ENCODE results near the gene GLB1L2.

Gene GLB1L2

DNA sequence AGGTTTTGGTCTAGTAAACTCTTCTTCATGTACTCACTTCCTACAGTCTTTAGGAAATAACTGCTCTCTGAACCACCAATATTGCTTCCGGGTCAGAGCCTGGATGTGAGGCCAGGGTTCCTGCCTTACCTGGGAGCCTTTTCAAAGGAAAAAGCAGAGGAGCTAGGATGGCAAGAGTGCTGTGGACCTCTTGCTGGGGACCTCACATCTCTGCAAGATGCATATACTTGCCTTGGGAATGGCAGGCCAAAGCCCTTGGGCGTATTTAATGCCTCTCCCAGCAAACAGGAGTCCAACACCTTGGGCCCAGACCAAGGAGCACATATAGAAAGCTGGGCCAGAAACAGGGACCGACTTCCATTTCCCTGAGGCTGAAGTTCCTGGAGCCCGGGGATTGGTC, 5.3 kb downstream of the GLB1L2 start:
- no peaks in the 10 kb centered on the region for H3K4me1 ChIP-seq (ENCODE audit: insufficient read depth, insufficient read length)
- H3K9me3 ChIP-seq (ENCODE audit: insufficient read depth, low read length), result no peaks in the 10 kb centered on the region
- no peak overlapping the region for H3K9ac ChIP-seq (ENCODE audit: insufficient read length, low read depth)
- no peak for DNase-seq (ENCODE audit: low read depth, low spot score)
- TF ChIP-seq ZNF274 (IDR thresholded peaks at IDR 0.05; ENCODE audit: low read depth, low read length) (no peak), YY1 (IDR thresholded peaks at IDR 0.05; ENCODE audit: insufficient read depth, insufficient read length) (no peak), SUZ12 (IDR thresholded peaks at IDR 0.05; ENCODE audit: extremely low read depth, insufficient read depth, insufficient read length) (no peak)
- H3K27me3 ChIP-seq (ENCODE audit: insufficient read depth, insufficient read length), result peaks cover 34% of the 10 kb centered on the region
- H3K36me3 ChIP-seq (ENCODE audit: insufficient read depth, insufficient read length, low read length), result no peaks in the 10 kb centered on the region
- no peak overlapping the region for H3K4me3 ChIP-seq (ENCODE audit: insufficient read length, low read depth)

DNA sequence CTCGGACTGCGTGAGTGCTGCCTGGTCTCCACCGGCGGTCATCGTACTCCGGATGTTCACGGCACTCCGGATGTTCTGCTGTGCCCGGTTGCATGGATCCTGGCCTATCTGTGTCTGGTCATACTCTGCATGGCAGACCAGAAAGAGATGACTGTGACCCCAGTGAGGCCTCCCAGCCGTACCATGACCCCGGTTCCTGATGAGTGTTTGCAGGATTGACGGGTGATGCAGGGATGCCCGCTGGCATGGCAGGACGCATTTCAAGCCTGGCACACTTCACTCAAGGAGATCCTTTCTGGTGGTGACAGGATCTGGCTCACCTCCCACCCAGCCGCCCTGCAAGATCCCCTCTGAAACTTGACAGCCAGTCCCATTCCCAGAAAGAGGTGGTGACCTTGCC, 6.3 kb downstream of the GLB1L2 start:
- Histone ChIP-seq H3K9me3 (ENCODE audit: insufficient read depth, low read length) (no peaks in the 10 kb centered on the region), H3K36me3 (ENCODE audit: insufficient read depth, insufficient read length, low read length) (no peaks in the 10 kb centered on the region), H3K9ac (ENCODE audit: insufficient read length, low read depth) (no peak overlapping the region), H3K4me1 (ENCODE audit: insufficient read depth, insufficient read length) (no peaks in the 10 kb centered on the region), H3K27me3 (ENCODE audit: insufficient read depth, insufficient read length) (peaks cover 24% of the 10 kb centered on the region), H3K4me3 (ENCODE audit: insufficient read length, low read depth) (no peak overlapping the region)
- TF ChIP-seq ZNF274 (IDR thresholded peaks at IDR 0.05; ENCODE audit: low read depth, low read length) (no peak), YY1 (IDR thresholded peaks at IDR 0.05; ENCODE audit: insufficient read depth, insufficient read length) (no peak)
- DNase-seq (ENCODE audit: low read depth, low spot score), result no peak

DNA sequence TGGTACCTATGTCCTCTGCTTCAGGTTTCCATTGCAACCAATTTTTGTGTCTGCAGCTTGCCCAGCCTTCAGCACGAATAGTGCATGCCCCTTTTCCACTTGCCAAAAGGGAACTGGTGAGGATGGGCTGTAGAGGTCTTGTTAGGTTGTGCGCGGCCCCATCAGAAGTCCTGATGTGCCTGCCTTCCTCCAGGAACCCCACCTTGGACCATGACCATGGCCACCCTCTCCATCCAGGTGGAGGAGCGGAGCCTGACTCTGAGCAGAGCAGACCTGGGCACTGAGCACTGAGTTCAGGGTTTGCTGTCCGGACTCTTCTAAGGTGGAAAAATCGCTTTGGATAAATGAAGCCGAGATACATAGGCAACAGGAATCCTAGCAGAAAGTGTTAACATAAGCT, 6.9 kb downstream of the GLB1L2 start:
- no peaks in the 10 kb centered on the region for H3K4me1 ChIP-seq (ENCODE audit: insufficient read depth, insufficient read length)
- no peak for TF ChIP-seq YY1 (IDR thresholded peaks at IDR 0.05; ENCODE audit: insufficient read depth, insufficient read length)
- TF ChIP-seq SUZ12 (IDR thresholded peaks at IDR 0.05; ENCODE audit: extremely low read depth, insufficient read depth, insufficient read length), result no peak
- no peak for TF ChIP-seq ZNF274 (IDR thresholded peaks at IDR 0.05; ENCODE audit: low read depth, low read length)

DNA sequence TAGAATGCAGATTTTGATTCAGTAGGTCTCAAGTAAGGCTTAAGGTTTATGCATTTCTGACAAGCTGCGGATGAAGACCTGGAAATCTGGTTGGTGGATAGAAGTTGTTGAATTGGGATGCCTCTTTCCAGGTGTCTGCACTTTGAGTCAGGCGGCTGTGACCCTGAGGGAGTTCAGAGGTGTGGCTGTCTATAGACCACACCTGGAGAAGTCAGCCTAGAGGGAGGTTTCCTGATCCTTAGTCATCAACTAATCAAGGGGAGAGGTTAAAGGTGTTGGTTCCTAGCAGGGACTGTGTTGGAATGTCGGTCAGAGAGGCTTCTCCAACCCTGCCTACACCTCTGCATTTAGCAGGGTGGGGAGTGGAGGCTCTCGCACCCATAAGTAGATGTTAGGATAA, 8.0 kb downstream of the GLB1L2 start:
- H3K4me1 ChIP-seq (ENCODE audit: insufficient read depth, insufficient read length), result no peaks in the 10 kb centered on the region
- DNase-seq (ENCODE audit: low read depth, low spot score), result no peak
- peaks cover 8% of the 10 kb centered on the region for H3K27me3 ChIP-seq (ENCODE audit: insufficient read depth, insufficient read length)
- TF ChIP-seq ZNF274 (IDR thresholded peaks at IDR 0.05; ENCODE audit: low read depth, low read length) (no peak), SUZ12 (IDR thresholded peaks at IDR 0.05; ENCODE audit: extremely low read depth, insufficient read depth, insufficient read length) (no peak), YY1 (IDR thresholded peaks at IDR 0.05; ENCODE audit: insufficient read depth, insufficient read length) (no peak)
- H3K36me3 ChIP-seq (ENCODE audit: insufficient read depth, insufficient read length, low read length), result no peaks in the 10 kb centered on the region
- H3K4me3 ChIP-seq (ENCODE audit: insufficient read length, low read depth), result no peak overlapping the region
- H3K9me3 ChIP-seq (ENCODE audit: insufficient read depth, low read length), result no peaks in the 10 kb centered on the region
- H3K9ac ChIP-seq (ENCODE audit: insufficient read length, low read depth), result no peak overlapping the region

More for the DNA sequence above, 6.9 kb downstream of the GLB1L2 start:
- H3K4me3 ChIP-seq (ENCODE audit: insufficient read length, low read depth), result no peak overlapping the region
- H3K27me3 ChIP-seq (ENCODE audit: insufficient read depth, insufficient read length), result peaks cover 18% of the 10 kb centered on the region
- H3K9me3 ChIP-seq (ENCODE audit: insufficient read depth, low read length), result no peaks in the 10 kb centered on the region
- H3K9ac ChIP-seq (ENCODE audit: insufficient read length, low read depth), result no peak overlapping the region
- no peaks in the 10 kb centered on the region for H3K36me3 ChIP-seq (ENCODE audit: insufficient read depth, insufficient read length, low read length)
- no peak for DNase-seq (ENCODE audit: low read depth, low spot score)

DNA sequence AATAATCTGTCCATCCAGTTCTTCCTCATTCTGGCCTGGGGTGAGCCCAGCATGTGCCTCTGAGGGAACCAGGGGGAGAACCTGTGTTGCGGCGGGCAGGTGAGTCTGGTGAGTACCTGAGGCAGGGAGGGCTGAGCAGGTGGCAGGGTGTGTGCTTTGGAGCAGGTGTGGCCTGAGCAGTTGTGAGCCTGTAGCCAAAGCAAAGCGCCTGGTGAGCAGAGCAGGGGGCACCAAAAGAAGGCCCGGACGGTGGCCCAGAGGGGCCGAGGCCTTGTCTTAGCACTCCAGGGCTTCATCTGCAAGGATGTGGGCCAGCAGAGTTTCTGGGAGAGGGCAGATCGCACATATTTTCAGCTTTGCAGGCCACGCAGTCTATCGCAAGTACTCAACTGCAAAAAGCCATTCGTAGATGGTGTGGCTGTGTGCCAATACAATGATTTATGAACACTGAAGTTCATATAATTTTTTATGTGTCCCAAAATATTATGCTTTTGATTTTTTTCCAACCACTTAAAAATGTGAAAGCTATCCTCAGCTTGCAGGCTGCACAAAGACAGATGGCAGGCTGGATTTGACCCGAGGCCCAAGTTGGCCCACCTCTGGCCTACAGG, 8.7 kb downstream of the GLB1L2 start:
- Histone ChIP-seq H3K4me3 (ENCODE audit: insufficient read length, low read depth) (no peak overlapping the region), H3K4me1 (ENCODE audit: insufficient read depth, insufficient read length) (no peaks in the 10 kb centered on the region), H3K27me3 (ENCODE audit: insufficient read depth, insufficient read length) (peaks cover 3% of the 10 kb centered on the region), H3K9me3 (ENCODE audit: insufficient read depth, low read length) (no peaks in the 10 kb centered on the region), H3K36me3 (ENCODE audit: insufficient read depth, insufficient read length, low read length) (no peaks in the 10 kb centered on the region), H3K9ac (ENCODE audit: insufficient read length, low read depth) (no peak overlapping the region)
- DNase-seq (ENCODE audit: low read depth, low spot score), result no peak
- TF ChIP-seq SUZ12 (IDR thresholded peaks at IDR 0.05; ENCODE audit: extremely low read depth, insufficient read depth, insufficient read length) (no peak), ZNF274 (IDR thresholded peaks at IDR 0.05; ENCODE audit: low read depth, low read length) (no peak), YY1 (IDR thresholded peaks at IDR 0.05; ENCODE audit: insufficient read depth, insufficient read length) (no peak)

DNA sequence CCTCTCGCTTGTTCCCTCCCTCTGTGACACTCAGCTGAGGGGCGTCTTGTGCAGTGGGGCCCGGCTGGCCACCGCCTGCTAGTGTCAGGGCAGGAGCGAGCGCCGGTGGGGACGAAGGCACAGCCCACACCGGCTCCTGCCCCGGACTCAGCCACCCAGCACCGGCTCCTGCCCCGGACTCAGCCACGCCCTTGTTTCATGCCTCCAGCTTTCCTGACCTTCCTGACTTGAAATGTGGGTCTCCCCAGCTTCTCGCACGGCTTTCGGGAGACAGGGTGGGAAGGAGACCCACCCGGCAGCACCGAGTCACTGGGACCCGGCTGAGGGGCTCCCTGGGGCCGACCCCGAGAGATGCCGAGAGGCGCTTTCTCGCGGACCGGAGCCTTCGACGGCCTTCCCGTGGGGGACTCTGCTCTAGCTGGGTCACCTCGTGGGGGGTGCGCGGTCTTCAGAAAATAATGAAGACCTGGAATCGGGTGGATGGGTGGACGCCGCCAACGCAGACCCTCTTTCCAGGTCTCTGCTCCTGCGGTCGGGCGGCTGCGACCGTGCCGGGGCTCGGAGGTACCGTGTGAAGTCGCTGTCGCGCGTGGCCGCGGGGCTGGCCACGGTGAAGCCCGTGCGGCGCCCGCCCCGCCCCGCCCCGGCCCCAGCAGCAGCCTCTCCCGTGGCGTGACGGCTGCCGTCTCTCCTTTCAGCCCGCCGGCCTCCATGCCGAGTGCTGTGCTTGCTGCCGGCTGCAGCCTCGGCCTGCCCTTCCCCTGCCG, 10.2 kb downstream of the GLB1L2 start:
- no peak for TF ChIP-seq ZNF274 (IDR thresholded peaks at IDR 0.05; ENCODE audit: low read depth, low read length)
- TF ChIP-seq YY1 (IDR thresholded peaks at IDR 0.05; ENCODE audit: insufficient read depth, insufficient read length), result no peak
- no peak for TF ChIP-seq SUZ12 (IDR thresholded peaks at IDR 0.05; ENCODE audit: extremely low read depth, insufficient read depth, insufficient read length)
- no peak for DNase-seq (ENCODE audit: low read depth, low spot score)
- no peak overlapping the region for H3K9ac ChIP-seq (ENCODE audit: insufficient read length, low read depth)
- no peaks in the 10 kb centered on the region for H3K9me3 ChIP-seq (ENCODE audit: insufficient read depth, low read length)
- H3K27me3 ChIP-seq (ENCODE audit: insufficient read depth, insufficient read length), result no peaks in the 10 kb centered on the region
- no peaks in the 10 kb centered on the region for H3K36me3 ChIP-seq (ENCODE audit: insufficient read depth, insufficient read length, low read length)
- no peak overlapping the region for H3K4me3 ChIP-seq (ENCODE audit: insufficient read length, low read depth)
- H3K4me1 ChIP-seq (ENCODE audit: insufficient read depth, insufficient read length), result no peaks in the 10 kb centered on the region

DNA sequence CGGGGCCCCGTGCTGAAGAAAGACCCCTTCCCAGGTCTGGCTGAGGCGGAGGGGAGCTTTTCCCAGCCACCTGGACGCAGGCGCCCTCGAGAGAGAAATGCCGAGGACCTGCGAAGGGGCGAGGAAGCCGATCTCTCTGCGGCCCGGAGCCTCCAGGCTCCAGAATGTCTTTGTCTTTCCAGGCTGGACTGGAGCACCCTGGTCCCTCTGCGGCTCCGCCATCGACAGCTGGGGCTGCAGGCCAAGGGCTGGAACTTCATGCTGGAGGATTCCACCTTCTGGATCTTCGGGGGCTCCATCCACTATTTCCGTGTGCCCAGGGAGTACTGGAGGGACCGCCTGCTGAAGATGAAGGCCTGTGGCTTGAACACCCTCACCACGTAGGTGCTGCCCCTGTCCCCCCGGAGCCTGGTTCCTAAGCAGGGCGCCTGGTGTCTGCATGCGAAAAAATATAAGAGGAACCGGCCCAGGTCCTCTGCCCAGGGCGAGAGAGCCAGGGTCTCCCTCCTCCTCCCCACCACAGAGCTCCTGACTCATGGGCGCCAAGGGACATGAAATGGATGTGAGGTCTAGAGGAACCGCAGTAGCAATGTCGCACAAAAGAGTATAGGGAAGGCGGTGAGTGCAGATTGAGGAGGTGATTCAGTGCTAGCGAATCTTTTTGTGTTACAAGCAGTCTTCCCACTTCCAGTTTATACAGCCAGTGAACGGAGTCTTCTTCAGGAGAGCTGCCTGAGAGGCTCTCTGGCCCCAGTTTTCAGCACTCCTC, 11.0 kb downstream of the GLB1L2 start:
- TF ChIP-seq YY1 (IDR thresholded peaks at IDR 0.05; ENCODE audit: insufficient read depth, insufficient read length) (no peak), ZNF274 (IDR thresholded peaks at IDR 0.05; ENCODE audit: low read depth, low read length) (no peak), SUZ12 (IDR thresholded peaks at IDR 0.05; ENCODE audit: extremely low read depth, insufficient read depth, insufficient read length) (no peak)
- Histone ChIP-seq H3K9ac (ENCODE audit: insufficient read length, low read depth) (no peak overlapping the region), H3K36me3 (ENCODE audit: insufficient read depth, insufficient read length, low read length) (no peaks in the 10 kb centered on the region), H3K4me1 (ENCODE audit: insufficient read depth, insufficient read length) (no peaks in the 10 kb centered on the region), H3K27me3 (ENCODE audit: insufficient read depth, insufficient read length) (no peaks in the 10 kb centered on the region), H3K4me3 (ENCODE audit: insufficient read length, low read depth) (no peak overlapping the region), H3K9me3 (ENCODE audit: insufficient read depth, low read length) (no peaks in the 10 kb centered on the region)
- DNase-seq (ENCODE audit: low read depth, low spot score), result no peak
